Activated CD4-positive, alpha-beta memory T cell treated with anti-CD3 and anti-CD28 coated beads, Interleukin-2, amount 10 ng/mL, durations not matched to agents 7 days and 5 days (primary cell): Measurements from ENCODE around the gene MTF1. TPM values are rescaled to one million over a fixed set of nuclear protein-coding genes. Genes with fewer than 3 reads are reported as not detected.
A peak's percentile ranks its signal among the peaks of the same experiment; 100 is the strongest.
"Not testable (repeated sequence)": the region's sequence is repeated elsewhere in the genome, so short reads cannot be mapped to it uniquely, and the experiment has no call there.

ENCODE experiments used
- CTCF ChIA-PET: fragments of 350-600 bp; sonication (Branson Sonifier 250); formaldehyde crosslinking; loops from one replicate; lab custom pipeline; 2021; ENCODE audit warnings: antibody characterized with exemption, inconsistent platforms; lab: Charles Lee
- POLR2A ChIA-PET: fragments of 350-600 bp; sonication (Branson Sonifier 250); formaldehyde crosslinking; loops from one replicate; lab custom pipeline; 2021; ENCODE audit warnings: antibody characterized with exemption; lab: Charles Lee
- DNase-seq: peaks from one replicate; pipeline ENCODE4 v3.0.0-alpha.2; 2020
- H3K27ac Mint-ChIP-seq: one replicate; pipeline ENCODE4 v1.8.0; 2021; ENCODE audit warnings: mild to moderate bottlenecking, mixed read lengths
- H3K27me3 Mint-ChIP-seq: one replicate; pipeline ENCODE4 v1.8.0; 2021; ENCODE audit warnings: mixed read lengths
- H3K36me3 Mint-ChIP-seq: one replicate; pipeline ENCODE4 v1.8.0; 2021; ENCODE audit warnings: low read depth, mixed read lengths
- H3K4me1 Mint-ChIP-seq: one replicate; pipeline ENCODE4 v1.8.0; 2021; ENCODE audit warnings: mixed read lengths
- H3K4me3 Mint-ChIP-seq: one replicate; pipeline ENCODE4 v1.8.0; 2021; ENCODE audit warnings: mild to moderate bottlenecking, mixed read lengths
- H3K9me3 Mint-ChIP-seq: one replicate; pipeline ENCODE4 v1.8.0; 2021; ENCODE audit warnings: mixed read lengths
- total RNA-seq, 2 experiments: library from RNA; stranded (reverse); gene quantifications; one replicate each; pipeline ENCODE4 v1.2.3, GENCODE V29; 2021

Gene MTF1
- 10 to 100 TPM; 27.5 to 28.8 TPM for total RNA-seq

DNA sequence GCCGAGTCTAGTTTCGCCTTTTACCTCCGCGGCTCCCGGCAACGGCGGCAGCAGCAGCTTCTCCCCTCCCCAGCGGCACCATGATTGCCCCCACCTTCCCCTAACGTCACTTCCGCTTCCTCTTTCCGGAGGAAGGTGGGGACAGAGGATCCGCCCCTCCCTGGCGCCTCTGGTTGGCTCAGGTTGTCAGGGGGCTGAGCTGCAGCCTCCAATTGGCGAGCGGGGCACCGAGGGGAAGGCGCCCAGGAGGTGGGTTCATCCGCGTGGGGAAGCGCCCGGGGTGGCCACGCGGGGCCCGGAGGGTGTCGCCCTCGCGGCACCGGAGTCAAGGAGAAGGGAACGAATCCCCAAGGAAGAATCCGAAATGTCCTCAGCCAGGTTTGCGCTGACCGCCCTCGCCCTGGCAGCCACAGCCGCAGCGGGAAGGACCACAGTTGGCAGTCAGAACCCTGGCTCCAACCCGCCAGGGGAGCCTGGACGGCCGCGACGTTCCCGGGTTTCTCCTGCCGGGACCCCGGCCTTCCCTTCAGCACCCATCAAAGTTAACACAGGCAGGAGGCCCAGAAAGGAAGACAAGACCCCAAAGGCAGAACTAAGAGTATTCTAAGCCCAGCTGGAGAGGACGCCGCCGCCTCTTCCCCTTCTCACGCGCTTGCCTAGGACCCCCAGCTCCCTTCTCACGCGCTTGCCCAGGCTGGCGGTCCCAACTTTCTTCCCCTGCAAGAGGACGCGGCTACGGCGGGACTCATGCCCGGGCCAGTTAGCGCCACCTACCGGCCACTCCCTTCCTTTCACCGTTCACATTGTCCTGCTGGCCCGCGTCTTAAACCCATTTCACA lies at the start of gene MTF1:
Gene MTF1, minus strand, starts transcription at position 86 of the 839 bp plus-strand sequence. CDS start 1,934 bp downstream, outside the sequence.
- Mint-ChIP-seq H3K4me3 (peak within 1 kb of the TSS; percentile 100), H3K9me3 (no peaks in the 10 kb centered on the region), H3K27me3 (no peaks in the 10 kb centered on the region), H3K27ac (peak within 1 kb of the TSS; percentile 99), H3K4me1 (peaks cover 45% of the 10 kb centered on the region), H3K36me3 (peaks cover 29% of the 10 kb centered on the region)
- ChIA-PET POLR2A (interaction anchor here (0.8 to 3.0 kb wide), 17 partner anchors 9 to 386 kb away, joined by 3 to 43 read pairs (median 3); partner anchors contain the start of genes C1orf122, CDCA8, EPHA10 and GNL2), CTCF (interaction anchor here (0.6 to 4.9 kb wide), 45 partner anchors 9 to 381 kb away, joined by 3 to 37 read pairs (median 4); partner anchors contain the start of genes C1orf122, CDCA8, INPP5B and POU3F1)
- peak; percentile 97 for DNase-seq

DNA sequence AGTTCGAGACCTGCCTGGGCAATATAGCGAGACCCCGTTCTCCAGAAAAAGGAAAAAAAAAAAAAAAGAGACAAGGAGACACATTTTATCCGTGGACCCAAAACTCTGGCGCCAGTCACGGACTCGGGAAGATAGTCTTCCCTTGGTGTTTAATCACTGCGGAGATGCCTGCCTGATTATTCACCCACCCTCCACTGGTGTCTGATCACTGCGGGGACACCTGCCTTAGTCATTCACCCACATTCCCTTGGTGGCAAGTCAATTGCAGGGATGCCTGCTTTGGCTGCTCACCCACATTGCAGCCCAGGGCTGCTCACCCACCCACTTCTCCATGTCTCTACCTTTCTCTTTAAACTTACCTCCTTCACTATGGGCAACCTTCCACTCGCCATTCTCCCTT lies 49.1 kb upstream of the MTF1 start:
- H3K36me3 Mint-ChIP-seq, POLR2A ChIA-PET, H3K4me3 Mint-ChIP-seq, CTCF ChIA-PET, H3K4me1 Mint-ChIP-seq, H3K27me3 Mint-ChIP-seq, DNase-seq, H3K27ac Mint-ChIP-seq: not testable (repeated sequence)
- H3K9me3 Mint-ChIP-seq: peaks cover 23% of the 10 kb centered on the region

DNA sequence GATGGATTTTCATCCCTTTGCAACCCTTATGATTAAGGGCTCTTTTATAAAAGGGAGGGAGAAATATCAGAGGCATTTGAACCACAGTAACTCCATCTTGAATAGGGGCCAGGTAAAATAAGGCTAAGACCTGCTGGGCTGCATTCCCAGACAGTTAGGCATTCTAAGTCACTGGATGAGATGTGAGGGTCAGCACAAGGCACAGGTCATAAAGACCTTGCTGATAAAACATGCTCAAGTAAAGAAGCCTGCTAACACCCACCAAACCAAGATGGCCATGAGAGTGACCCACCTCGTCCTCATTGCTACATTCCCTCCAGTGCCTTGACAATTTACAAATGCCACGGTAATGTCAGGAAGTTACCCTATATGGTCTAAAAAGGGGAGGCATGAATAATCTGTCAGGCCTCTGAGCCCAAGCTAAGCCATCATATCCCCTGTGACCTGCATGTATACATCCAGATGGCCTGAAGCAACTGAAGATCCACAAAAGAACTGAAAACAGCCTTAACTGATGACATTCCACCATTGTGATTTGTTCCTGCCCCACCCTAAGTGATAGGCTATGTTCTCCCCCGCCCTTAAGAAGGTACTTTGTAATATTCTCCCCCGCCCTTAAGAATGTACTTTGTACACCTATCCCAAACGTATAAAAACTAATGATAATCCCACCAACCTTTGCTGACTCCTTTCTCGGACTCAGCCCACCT lies 48.2 kb upstream of the MTF1 start:
- H3K27me3 Mint-ChIP-seq, H3K4me3 Mint-ChIP-seq, POLR2A ChIA-PET, DNase-seq, H3K27ac Mint-ChIP-seq, CTCF ChIA-PET, H3K4me1 Mint-ChIP-seq: not testable (repeated sequence)
- Mint-ChIP-seq H3K9me3 (peaks cover 23% of the 10 kb centered on the region), H3K36me3 (peaks cover 14% of the 10 kb centered on the region)

DNA sequence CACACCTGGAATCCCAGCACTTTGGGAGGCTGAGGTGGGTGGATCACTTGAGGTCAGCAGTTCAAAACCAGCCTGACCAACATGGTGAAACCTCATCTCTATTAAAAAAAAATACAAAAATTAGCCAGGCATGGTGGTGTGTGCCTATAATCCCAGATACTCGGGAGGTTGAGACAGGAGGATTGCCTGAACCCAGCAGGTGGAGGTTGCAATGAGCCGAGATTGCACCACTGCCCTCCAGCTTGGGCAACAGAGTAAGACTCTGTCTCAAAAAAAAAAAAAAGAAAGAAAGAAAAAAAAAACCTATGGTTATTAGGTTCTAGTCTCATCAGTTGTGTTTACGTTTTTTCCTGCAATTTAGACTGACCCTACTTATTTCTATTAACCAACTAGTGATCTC lies 47.2 kb upstream of the MTF1 start:
- CTCF ChIA-PET, POLR2A ChIA-PET, H3K4me1 Mint-ChIP-seq, H3K27me3 Mint-ChIP-seq, H3K27ac Mint-ChIP-seq, H3K4me3 Mint-ChIP-seq, DNase-seq: not testable (repeated sequence)
- Mint-ChIP-seq H3K9me3 (peaks cover 23% of the 10 kb centered on the region), H3K36me3 (peaks cover 18% of the 10 kb centered on the region)

DNA sequence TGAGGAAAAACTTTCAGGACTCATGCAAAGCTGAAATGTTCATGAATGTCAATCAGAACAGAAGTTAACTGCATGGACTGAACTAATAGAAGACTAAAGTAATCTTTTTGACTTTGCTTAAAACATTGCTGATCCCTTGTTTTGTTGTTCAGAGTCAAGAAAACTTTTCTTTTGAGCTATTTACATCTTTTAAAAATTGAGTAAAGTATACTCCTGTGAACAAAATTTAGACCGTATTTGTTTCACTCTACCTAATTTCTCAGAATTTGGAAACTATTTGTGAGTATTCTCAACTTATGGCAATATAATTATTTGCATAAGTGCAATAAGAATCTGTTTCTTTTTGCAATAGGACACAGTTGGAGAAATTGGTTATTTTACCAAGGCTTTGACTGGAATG lies 46.3 kb upstream of the MTF1 start:
- Mint-ChIP-seq H3K27me3 (no peaks in the 10 kb centered on the region), H3K27ac (no peak overlapping the region), H3K9me3 (peaks cover 23% of the 10 kb centered on the region), H3K4me1 (peaks cover 8% of the 10 kb centered on the region), H3K36me3 (peaks cover 23% of the 10 kb centered on the region), H3K4me3 (no peak overlapping the region)
- CTCF ChIA-PET: no interaction called here
- DNase-seq: no peak
- POLR2A ChIA-PET: no interaction called here

DNA sequence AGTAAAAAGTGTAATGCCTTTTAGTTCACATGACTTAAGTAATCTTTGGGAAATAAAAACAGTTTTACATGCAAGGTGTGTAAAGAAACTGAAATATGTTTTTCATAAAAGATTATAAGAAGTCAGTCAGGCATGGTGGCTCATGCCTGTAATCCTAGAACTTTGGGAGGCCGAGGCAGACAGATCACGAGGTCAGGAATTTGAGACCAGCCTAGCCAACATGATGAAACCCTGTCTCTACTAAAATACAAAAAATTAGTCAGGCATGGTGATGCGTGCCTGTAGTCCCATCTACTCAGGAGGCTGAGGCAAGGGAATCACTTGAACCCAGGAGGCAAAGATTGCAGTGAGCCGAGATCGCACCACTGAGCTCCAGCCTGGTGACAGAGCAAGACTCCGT lies 44.5 kb upstream of the MTF1 start:
- POLR2A ChIA-PET: not testable (repeated sequence)

DNA sequence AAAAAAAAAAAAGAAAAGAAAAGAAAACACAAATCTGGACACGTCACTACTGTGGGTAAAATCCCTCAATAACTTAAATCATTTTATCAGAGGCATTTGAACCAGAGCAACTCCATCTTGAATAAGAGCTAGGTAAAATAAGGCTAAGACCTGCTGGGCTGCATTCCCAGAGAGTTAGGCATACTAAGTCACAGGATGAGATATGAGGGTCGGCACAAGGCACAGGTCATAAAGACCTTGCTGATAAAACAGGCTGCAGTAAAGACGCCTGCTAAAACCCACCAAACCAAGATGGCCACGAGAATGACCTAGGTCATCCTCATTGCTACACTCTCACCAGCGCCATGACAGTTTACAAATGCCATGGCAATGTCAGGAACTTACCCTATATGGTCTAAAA lies 43.6 kb upstream of the MTF1 start:
- Mint-ChIP-seq H3K27me3 (no peaks in the 10 kb centered on the region), H3K4me1 (peaks cover 8% of the 10 kb centered on the region), H3K36me3 (peaks cover 23% of the 10 kb centered on the region), H3K4me3 (no peak overlapping the region), H3K27ac (no peak overlapping the region), H3K9me3 (peaks cover 8% of the 10 kb centered on the region)
- ChIA-PET CTCF (interaction anchor here (0.6 to 0.7 kb wide), 2 partner anchors 34 to 155 kb away, joined by 3 read pairs; no protein-coding TSS in a partner anchor), POLR2A (no interaction called here)
- no peak for DNase-seq

More for the DNA sequence above, 44.5 kb upstream of the MTF1 start:
- H3K9me3 Mint-ChIP-seq: peaks cover 15% of the 10 kb centered on the region
- H3K4me3 Mint-ChIP-seq, H3K4me1 Mint-ChIP-seq, DNase-seq, H3K27me3 Mint-ChIP-seq, H3K27ac Mint-ChIP-seq, CTCF ChIA-PET: not testable (repeated sequence)
- peaks cover 23% of the 10 kb centered on the region for H3K36me3 Mint-ChIP-seq

DNA sequence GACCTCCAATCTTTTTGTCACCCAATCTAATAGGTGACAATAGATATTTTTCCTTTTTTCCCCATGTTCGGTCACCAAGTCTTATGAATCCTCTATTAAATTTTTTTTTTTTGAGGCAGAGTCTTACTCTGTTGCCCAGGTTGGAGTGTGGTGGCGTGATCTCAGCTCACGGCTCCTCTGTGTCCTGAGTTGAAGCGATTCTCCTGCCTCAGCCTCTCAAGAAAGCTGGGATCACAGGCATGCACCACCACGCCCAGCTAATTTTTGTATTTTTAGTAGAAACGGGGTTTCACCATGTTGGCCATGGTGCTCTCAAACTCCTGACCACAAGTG lies 42.5 kb upstream of the MTF1 start:
- no peak for DNase-seq
- H3K27me3 Mint-ChIP-seq: no peaks in the 10 kb centered on the region
- H3K9me3 Mint-ChIP-seq: peaks cover 2% of the 10 kb centered on the region
- CTCF ChIA-PET: no interaction called here
- no peak overlapping the region for H3K27ac Mint-ChIP-seq
- POLR2A ChIA-PET: no interaction called here
- H3K4me3 Mint-ChIP-seq: no peak overlapping the region
- H3K36me3 Mint-ChIP-seq: peaks cover 20% of the 10 kb centered on the region
- peaks cover 8% of the 10 kb centered on the region for H3K4me1 Mint-ChIP-seq

DNA sequence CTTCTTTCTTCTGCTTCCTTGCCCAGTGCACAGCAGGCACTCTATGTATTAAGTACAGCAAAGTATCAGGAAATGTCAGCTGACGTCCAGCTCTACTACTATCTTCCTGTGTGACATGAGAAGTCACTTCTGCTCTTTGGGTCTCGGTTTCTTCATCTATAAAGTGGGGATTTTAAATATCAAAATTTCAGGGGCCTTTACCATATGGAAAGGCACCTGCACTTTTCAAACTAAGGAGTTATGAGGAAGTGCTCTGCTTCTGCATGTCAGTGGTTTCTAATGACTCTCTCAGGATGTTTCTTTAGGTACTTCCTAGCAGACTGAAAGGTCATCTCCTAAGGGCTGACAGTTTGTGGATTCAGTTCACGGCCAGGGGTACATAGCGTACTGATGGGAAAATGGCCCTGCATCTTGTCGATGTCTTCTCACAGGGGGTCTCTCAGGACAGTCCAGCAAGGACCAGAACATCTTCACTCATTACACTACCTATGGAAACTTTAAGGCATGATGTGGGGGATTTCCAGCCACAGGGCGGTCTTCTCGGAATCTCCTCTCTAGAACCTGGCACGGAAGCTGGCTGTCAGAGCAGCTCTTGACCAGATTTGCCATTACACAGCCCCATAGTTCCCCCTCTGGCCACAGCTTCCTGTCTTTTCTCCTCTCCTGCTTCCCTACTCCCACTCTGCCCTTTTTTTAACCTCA lies 42.0 kb upstream of the MTF1 start:
- peaks cover 8% of the 10 kb centered on the region for H3K4me1 Mint-ChIP-seq
- H3K4me3 Mint-ChIP-seq: no peak overlapping the region
- no peak overlapping the region for H3K27ac Mint-ChIP-seq
- H3K9me3 Mint-ChIP-seq: no peaks in the 10 kb centered on the region
- peaks cover 18% of the 10 kb centered on the region for H3K36me3 Mint-ChIP-seq
- DNase-seq: no peak
- ChIA-PET POLR2A (no interaction called here), CTCF (no interaction called here)
- H3K27me3 Mint-ChIP-seq: no peaks in the 10 kb centered on the region

DNA sequence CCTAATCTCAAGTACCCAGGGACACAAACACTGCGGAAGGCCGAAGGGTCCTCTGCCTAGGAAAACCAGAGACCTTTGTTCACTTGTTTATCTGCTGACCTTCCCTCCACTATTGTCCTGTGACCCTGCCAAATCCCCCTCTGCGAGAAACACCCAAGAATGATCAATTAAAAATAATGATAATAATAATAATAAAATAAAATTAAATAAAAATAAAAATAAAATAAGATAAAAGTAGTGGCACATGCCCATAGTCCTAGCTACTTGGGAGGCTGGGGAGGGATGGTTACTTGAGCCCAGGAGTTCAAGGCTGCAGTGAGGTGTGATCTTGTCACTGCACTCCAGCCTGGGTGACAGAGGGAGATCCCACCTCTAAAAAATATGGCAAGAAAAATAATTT lies 38.2 kb upstream of the MTF1 start:
- H3K27me3 Mint-ChIP-seq, POLR2A ChIA-PET, DNase-seq, H3K4me3 Mint-ChIP-seq, H3K4me1 Mint-ChIP-seq, H3K27ac Mint-ChIP-seq, CTCF ChIA-PET, H3K9me3 Mint-ChIP-seq: not testable (repeated sequence)
- peaks cover 12% of the 10 kb centered on the region for H3K36me3 Mint-ChIP-seq

DNA sequence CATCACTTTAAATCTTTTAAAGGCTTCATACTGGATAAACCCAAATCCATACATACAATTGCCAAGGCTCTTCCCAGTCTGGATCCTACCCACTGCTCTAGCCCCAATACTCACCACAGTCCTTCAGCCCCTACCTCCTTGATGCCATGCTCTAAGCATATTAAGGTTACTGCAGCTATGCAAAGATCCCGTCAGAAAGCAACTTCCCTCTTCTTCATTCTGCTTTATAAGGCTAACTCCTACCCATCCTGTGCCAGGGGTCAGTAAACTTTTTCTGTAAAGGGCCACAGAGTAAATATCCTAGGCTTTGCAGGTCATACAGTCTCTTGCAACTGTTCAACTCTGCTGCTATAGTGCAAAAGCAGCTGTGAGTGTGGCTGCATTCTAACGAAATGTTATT lies 34.3 kb upstream of the MTF1 start:
- DNase-seq: no peak
- Mint-ChIP-seq H3K9me3 (no peaks in the 10 kb centered on the region), H3K27ac (no peak overlapping the region), H3K36me3 (peaks cover 6% of the 10 kb centered on the region), H3K4me1 (no peaks in the 10 kb centered on the region), H3K27me3 (no peaks in the 10 kb centered on the region), H3K4me3 (no peak overlapping the region)
- ChIA-PET CTCF (interaction anchor here (0.9 kb wide), 1 partner anchor 31 kb away, joined by 7 read pairs; no protein-coding TSS in a partner anchor), POLR2A (no interaction called here)

DNA sequence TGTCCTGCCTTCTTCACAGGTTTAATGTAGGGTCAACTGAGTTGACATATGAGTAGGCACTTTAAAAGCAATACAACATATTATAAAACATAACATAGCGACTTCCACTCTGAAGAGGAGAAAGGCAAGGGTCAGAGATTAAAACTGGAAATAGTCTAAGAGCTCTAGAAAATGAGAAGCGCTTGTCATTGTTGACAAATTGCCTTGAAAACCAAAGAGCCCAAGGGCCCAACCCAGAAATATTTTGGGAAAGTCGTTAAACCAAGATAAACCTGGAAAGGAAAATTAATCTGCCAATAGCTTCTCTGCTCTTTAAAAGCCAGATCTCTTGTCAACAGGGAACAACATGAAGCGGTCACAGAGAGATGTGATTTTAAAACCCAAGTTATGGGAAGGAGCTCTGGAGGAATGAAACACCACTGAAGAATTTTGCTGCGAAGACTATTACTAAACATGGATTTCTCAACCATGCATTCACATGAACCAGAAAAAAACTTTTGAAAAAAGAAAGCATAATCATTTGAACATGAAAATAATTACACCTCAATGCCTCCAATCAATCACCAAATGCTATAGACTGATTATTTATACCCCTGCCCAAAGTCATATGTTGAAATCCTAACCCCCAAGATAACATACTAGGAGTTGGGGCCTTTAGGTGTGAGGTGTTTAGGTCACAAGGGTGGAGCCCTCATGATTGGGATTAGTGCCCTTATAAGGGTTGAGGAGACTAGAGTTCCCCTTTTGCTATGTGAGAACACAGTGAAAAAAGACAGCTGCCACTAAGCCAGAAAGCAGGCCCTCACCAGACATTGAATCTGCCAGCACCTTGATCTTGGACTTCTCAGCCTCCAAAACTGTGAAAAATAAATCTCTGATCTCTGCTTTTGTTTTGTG lies 33.0 kb upstream of the MTF1 start:
- peaks cover 14% of the 10 kb centered on the region for H3K36me3 Mint-ChIP-seq
- ChIA-PET CTCF (interaction anchor here (0.7 to 0.9 kb wide), 3 partner anchors 30 to 183 kb away, joined by 3 to 7 read pairs (median 4); no protein-coding TSS in a partner anchor), POLR2A (no interaction called here)
- DNase-seq: no peak
- H3K4me3 Mint-ChIP-seq: no peak overlapping the region
- no peak overlapping the region for H3K27ac Mint-ChIP-seq
- no peaks in the 10 kb centered on the region for H3K27me3 Mint-ChIP-seq
- no peaks in the 10 kb centered on the region for H3K9me3 Mint-ChIP-seq
- no peaks in the 10 kb centered on the region for H3K4me1 Mint-ChIP-seq
